ENCODE results near the gene PFKFB1.

PFKFB1 gene

DNA sequence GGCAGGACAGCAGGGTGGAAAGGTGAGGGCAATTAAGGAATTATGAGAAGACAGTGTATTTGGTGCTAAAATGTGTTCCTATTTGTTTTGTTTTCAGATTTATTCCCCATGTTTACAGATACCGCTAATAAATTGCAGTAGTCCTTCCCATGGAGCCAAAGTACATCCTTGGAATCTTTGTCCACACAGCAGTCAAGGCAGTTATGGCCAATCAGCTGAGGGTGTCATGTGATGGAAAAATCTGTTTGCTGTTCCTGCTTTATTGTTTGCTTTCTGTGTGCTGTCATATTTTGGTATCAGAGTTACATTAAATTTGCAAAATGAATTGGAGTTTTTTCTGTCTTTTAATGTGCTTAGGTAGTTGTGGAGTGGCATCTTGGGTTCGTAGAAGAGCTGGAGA is 62.9 kb downstream of the PFKFB1 start:
- no peak for DNase-seq
- in situ Hi-C loops (cut with HindIII; ENCODE audit: low pct_ligation_motif_present, low pct_unique_long_range_greater_than_20kb, low sequenced_read_pairs), result no loop called here

DNA sequence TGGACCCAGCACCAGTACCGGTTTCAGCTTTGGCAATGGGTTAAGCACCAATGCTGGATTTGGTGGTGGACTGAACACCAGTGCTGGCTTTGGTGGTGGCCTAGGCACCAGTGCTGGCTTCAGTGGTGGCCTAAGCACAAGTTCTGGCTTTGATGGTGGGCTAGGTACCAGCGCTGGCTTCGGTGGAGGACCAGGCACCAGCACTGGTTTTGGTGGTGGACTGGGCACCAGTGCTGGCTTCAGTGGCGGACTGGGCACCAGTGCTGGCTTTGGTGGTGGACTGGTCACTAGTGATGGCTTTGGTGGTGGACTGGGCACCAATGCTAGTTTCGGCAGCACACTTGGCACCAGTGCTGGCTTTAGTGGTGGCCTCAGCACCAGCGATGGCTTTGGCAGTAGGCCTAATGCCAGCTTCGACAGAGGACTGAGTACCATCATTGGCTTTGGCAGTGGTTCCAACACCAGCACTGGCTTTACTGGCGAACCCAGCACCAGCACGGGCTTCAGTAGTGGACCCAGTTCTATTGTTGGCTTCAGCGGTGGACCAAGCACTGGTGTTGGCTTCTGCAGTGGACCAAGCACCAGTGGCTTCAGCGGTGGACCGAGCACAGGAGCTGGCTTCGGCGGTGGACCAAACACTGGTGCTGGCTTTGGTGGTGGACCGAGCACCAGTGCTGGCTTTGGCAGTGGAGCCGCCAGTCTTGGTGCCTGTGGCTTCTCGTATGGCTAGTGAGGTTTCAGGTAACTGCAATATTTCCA is 63.5 kb downstream of the PFKFB1 start:
- in situ Hi-C loops (cut with HindIII; ENCODE audit: low pct_ligation_motif_present, low pct_unique_long_range_greater_than_20kb, low sequenced_read_pairs), result no loop called here
- no peak for DNase-seq

DNA sequence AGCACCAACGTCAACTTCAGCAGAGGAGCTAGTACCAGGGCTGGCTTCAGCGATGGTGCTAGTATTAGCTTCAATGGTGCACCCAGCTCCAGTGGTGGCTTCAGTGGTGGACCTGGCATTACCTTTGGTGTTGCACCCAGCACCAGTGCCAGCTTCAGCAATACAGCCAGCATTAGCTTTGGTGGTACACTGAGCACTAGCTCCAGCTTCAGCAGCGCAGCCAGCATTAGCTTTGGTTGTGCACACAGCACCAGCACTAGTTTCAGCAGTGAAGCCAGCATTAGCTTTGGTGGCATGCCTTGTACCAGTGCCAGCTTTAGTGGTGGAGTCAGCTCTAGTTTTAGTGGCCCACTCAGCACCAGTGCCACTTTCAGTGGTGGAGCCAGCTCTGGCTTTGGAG is 65.1 kb downstream of the PFKFB1 start:
- in situ Hi-C loops (cut with HindIII; ENCODE audit: low pct_ligation_motif_present, low pct_unique_long_range_greater_than_20kb, low sequenced_read_pairs), result no loop called here
- DNase-seq, result no peak

DNA sequence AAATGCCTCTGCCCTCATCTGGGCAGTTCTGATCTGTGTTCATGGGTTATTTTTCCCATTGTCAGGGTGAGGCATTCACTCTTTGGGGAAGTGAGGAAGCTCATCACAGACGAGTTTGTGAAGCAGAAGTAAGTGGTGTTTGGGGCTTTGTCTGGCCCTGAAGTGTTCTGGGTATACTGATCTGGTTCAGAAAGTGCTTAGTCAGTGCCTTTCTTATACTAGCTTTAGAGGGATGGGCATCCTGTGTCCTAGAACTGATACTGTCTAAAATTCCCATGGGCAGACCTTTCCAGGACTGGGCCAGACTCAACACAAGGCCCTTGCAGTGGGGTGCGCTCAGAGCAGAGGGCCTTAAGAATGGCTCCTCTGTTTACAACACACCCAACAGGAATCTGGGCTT is 67.0 kb downstream of the PFKFB1 start:
- DNase-seq, result no peak
- in situ Hi-C loops (cut with HindIII; ENCODE audit: low pct_ligation_motif_present, low pct_unique_long_range_greater_than_20kb, low sequenced_read_pairs), result no loop called here

DNA sequence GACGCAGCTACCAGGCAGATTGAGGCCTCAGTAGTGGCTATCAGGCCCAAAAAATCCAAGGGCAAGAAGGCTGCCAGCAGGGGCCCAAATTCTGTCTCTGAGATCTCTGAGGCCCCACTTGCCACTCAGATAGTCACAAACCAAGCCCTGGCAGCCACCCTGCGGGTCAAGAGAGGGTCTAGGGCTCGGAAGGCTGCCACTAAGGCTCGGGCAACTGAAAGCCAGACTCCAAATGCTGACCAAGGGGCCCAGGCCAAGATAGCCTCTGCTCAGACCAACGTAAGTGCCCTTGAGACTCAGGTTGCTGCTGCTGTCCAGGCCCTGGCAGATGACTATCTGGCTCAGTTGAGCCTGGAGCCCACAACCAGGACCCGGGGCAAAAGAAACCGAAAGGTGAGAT is 70.6 kb downstream of the PFKFB1 start:
- no peak for DNase-seq
- in situ Hi-C loops (cut with HindIII; ENCODE audit: low pct_ligation_motif_present, low pct_unique_long_range_greater_than_20kb, low sequenced_read_pairs), result no loop called here

DNA sequence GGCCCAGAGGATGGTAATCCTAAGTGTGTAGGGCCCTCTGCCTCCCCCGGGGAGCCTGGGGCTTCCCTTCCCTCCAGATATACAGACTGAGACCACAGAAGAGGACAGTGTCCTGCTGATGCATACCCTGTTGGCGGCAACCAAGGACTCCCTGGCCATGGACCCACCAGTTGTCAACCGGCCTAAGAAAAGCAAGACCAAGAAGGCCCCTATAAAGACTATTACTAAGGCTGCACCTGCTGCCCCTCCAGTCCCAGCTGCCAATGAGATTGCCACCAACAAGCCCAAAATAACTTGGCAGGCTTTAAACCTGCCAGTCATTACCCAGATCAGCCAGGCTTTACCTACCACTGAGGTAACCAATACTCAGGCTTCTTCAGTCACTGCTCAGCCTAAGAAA is 71.4 kb downstream of the PFKFB1 start:
- in situ Hi-C loops (cut with HindIII; ENCODE audit: low pct_ligation_motif_present, low pct_unique_long_range_greater_than_20kb, low sequenced_read_pairs), result no loop called here
- no peak for DNase-seq

DNA sequence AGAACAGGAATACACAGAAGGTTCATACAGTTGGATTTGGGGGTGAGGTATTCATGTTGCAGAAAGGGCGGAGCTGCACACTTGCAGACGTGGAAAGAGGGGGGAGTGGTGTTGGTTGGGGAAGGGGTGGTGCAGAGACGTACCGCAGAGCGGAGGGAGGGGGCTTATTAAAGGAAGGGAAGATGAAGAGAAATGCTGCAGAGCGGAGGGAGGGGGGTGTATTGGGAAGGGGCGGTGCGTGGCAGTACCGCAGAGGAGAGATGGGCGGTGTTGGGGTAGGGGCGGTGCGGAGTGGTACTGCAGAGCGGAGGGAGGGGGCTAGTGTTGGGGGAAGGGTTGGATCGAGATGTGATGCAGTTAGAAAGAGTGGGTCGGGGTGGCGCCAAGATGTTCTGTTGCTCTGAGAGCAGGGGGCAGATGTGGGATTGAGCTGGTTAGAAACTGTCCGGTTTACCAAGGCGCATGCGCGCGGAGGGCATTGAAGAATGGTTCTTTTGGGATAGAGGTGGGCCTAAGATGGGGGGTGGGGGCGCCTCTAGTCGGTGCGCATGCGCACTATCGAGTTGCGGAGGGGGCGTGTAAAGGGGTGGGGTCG is 72.5 kb downstream of the PFKFB1 start:
- DNase-seq, result peak; percentile 60
- in situ Hi-C loops (cut with HindIII; ENCODE audit: low pct_ligation_motif_present, low pct_unique_long_range_greater_than_20kb, low sequenced_read_pairs), result no loop called here

DNA sequence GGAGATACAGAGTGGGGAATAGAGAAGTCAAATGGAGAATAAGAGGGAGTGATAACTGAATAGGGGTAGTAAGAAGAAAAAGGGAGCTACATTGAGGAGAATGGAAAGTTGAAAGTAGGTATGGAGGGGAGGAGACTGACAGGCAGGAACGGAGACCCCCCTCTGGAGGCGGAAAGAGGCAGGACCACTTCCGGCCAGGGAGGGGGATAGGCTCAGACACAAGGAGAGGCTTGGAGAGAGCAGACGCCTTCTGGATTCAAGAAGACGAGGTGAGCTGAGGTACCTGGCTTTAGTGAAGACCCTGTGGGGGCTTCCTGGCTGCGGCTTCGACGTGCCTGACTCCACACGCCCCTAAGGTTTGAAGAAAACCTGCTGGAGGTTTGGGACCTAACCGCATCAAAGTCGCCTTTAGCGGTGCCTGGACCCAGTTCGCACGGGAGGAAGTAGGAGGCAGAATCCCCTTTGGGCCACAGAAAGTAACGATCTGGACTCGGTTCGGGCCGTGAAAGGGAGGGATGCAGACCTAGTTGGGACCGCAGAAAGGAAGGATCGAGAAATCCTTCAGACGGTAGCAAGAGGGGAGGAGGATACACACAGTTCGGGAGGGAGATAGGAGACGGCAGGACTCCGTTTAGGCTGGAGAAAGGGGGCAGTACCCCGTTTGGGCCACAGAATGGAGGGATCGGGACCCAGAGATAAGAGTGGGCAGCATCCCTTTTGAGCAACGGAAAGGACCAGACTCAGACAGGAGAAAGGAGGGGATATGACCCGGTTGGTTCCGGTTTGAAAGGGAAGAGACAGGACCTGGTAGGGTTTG is 73.2 kb downstream of the PFKFB1 start, which contains the start of gene TRO:
TRO (plus strand) TSS at position 215 of the 817 bp plus-strand sequence. CDS start 1,423 bp downstream, outside the sequence.
- peak; percentile 18 for DNase-seq
- in situ Hi-C loops (cut with HindIII; ENCODE audit: low pct_ligation_motif_present, low pct_unique_long_range_greater_than_20kb, low sequenced_read_pairs), result no loop called here

DNA sequence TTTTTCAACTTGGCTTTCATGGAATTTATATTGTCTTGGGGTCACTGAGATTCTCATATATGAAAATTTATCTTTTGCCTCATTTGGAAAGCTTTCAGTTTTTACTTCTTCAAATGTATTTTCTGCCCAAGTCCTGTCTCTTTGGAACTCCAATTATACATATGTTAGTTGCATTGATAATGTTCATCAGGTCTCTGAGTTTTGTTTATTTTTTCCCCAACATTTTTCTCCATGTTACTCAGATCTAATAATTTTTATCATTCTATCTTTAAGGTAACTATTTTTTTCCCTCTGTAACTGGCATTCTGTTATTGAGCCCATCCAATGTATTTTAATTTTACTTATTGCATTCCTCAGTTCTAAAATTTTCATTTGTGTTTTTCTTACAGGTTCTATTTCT is 84.0 kb downstream of the PFKFB1 start:
- in situ Hi-C loops (cut with HindIII; ENCODE audit: low pct_ligation_motif_present, low pct_unique_long_range_greater_than_20kb, low sequenced_read_pairs), result no loop called here
- DNase-seq, result no peak

DNA sequence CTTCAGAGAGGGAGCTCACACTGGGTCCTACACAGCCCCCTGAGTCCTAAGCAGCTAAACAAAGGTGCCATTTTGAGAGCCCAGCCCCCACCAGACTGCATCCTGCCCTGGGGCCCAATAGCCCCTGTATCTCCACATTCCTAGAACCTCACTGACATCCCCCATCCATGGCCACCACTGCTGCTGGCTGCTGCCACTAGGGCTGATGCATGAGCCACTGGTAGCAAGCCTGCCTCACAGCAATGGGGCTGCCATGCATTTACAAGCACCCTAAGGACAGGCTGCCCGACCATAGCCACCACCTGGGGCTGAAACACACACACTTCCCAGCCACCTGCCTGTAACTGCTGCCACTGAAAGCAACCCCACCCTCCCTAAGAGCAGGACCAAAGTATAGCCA is 99.8 kb downstream of the PFKFB1 start:
- in situ Hi-C loops (cut with HindIII; ENCODE audit: low pct_ligation_motif_present, low pct_unique_long_range_greater_than_20kb, low sequenced_read_pairs), result no loop called here
- no peak for DNase-seq

DNA sequence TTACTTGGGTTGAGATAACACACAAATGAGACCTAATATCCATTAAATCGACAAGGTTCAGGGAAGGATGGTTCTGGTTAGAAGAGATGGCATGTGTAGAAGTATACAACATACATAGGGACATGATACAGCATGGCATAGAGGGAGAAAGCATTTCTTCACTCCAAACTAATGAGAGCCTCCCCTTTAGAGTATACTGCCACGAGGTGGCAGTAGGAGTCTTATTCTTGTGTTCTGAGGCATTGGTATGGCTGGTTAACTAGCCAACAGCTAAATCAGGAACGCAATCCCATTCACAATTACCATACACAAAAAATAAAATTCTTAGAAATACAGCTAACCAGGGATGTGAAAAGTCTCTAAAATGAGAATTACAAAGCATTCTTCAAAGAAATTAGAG is 102.4 kb downstream of the PFKFB1 start:
- in situ Hi-C loops (cut with HindIII; ENCODE audit: low pct_ligation_motif_present, low pct_unique_long_range_greater_than_20kb, low sequenced_read_pairs), result no loop called here
- DNase-seq, result peak; percentile 33

DNA sequence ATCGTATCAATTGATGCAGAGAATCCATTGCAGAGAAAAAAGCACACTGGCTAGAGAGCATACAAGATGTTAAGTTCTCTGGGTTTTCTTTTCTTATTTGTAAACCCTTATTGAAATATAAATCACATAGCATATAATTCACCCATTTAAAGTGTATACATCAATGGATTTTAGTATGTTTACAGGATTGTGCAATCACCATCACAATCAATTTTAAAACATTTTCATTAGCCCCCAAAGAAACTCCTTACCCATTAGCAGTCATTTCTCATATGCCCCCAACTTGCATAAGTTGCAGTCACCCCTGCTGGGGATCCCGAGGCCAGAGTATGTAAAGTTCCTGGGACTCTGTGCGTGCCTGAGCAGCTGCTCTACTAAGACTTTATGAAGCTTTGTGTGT is 108.2 kb downstream of the PFKFB1 start:
- DNase-seq, result no peak
- in situ Hi-C loops (cut with HindIII; ENCODE audit: low pct_ligation_motif_present, low pct_unique_long_range_greater_than_20kb, low sequenced_read_pairs), result no loop called here
